Activated gamma-delta T cell (primary cell): Measurements from ENCODE around the gene LYPD8.

ENCODE experiments used
- DNase-seq: peaks from one replicate; lab custom pipeline; 2025; lab: John Stamatoyannopoulos, UW

Gene LYPD8

GRCh38 chr1:248699099-248699498 is 56.5 kb downstream of the LYPD8 start:
- no peak for DNase-seq

- DNase-seq: no peak
These were observed 57.7 kb downstream of the LYPD8 start for GRCh38 chr1:248697907-248698306.

- no peak for DNase-seq
These were observed 58.8 kb downstream of the LYPD8 start for GRCh38 chr1:248696774-248697173.

GRCh38 chr1:248696261-248696660 is 59.3 kb downstream of the LYPD8 start:
- no peak for DNase-seq

GRCh38 chr1:248695451-248696132 is 60.0 kb downstream of the LYPD8 start:
- DNase-seq: no peak

GRCh38 chr1:248691567-248692155 is 63.9 kb downstream of the LYPD8 start:
- DNase-seq: no peak
